GM18498 (cell line): Measurements from ENCODE around the gene MICA.
"Not testable (repeated sequence)": the region's sequence is repeated elsewhere in the genome, so short reads cannot be mapped to it uniquely, and the experiment has no call there.

ENCODE experiments used
- ATAC-seq: cut with Tn5 transposase; IDR thresholded peaks from one replicate; pipeline ENCODE4 v1.9.1; 2021; ENCODE audit warnings: mild to moderate bottlenecking, moderate library complexity; ENCODE audit not compliant: unreplicated experiment

Gene MICA

GRCh38 chr6:31379850-31380249 lies 23.5 kb upstream of the MICA start:
- ATAC-seq = no peak

- ATAC-seq = no peak
These were observed 21.7 kb upstream of the MICA start for GRCh38 chr6:31381666-31382065.

- no peak for ATAC-seq
These were observed 20.2 kb upstream of the MICA start for GRCh38 chr6:31383149-31383548.

- no peak for ATAC-seq
These were observed 18.4 kb upstream of the MICA start for GRCh38 chr6:31385041-31385440.

DNA sequence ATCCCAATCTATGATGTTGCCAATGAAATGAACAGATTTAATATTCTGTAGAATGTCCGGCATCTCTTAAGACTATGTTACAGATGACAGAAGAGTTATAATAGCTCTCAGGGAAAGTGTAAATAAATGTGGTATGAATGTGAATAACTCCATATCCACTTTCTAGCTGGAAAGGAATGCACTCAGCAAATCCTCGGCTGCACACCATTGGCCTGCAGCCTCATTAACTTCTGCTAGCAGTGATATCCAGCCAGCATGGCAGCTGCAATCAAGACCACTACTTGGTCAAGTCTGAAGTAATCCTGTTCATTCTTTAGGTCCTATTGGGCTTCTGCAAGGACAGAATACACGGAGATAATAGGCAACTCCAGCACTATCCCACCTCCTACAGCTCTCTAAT lies 17.3 kb upstream of the MICA start:
- ATAC-seq = no peak

GRCh38 chr6:31386977-31387376 lies 16.4 kb upstream of the MICA start:
- ATAC-seq = no peak

- not testable (repeated sequence) for ATAC-seq
These were observed 14.2 kb upstream of the MICA start for GRCh38 chr6:31388916-31389801.

- not testable (repeated sequence) for ATAC-seq
These were observed 13.6 kb upstream of the MICA start for GRCh38 chr6:31389802-31390132.

DNA sequence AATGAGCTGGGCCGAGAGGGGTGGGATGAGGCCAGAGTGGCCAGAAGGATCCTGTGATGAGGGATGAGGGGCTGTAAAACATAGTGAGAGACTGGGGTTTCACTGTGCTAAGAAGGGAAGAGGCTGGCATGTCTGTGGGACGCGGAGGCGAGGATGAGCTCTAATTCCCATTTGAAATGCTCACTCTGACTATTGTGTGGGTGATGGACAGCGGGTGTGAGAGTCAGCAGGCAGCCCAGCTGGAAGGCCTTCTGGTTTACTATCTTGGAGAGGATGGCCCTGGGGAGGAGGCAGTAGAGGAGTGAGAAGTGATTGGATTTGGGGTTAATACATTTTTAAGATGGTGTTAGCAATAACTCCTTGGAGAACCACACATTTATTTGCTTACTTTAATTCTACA lies 9.5 kb upstream of the MICA start:
- no peak for ATAC-seq

DNA sequence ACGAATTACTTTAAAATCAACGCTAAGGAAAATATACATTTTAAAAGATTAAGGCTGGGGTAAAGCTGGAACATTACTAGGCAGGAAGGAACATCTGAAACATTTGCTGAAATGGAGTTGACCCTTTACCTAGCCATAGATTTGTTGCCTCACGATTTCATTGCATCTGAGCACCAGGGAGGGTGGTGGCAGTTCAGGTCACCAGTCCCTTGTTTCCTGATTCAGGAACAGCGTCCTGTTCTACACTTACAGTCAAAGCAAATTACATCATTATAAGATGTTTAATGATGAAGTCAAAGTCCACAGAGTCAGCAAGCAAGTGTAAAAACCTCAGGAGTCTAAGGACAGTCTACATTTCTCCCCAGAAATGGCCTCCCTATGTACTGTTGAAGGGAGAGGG lies 9.0 kb upstream of the MICA start:
- ATAC-seq = no peak

GRCh38 chr6:31395832-31396231 lies 7.6 kb upstream of the MICA start:
- ATAC-seq = no peak

GRCh38 chr6:31396422-31397152 lies 6.8 kb upstream of the MICA start:
- ATAC-seq = no peak

- ATAC-seq = not testable (repeated sequence)
These were observed 6.3 kb upstream of the MICA start for GRCh38 chr6:31397153-31397499.

DNA sequence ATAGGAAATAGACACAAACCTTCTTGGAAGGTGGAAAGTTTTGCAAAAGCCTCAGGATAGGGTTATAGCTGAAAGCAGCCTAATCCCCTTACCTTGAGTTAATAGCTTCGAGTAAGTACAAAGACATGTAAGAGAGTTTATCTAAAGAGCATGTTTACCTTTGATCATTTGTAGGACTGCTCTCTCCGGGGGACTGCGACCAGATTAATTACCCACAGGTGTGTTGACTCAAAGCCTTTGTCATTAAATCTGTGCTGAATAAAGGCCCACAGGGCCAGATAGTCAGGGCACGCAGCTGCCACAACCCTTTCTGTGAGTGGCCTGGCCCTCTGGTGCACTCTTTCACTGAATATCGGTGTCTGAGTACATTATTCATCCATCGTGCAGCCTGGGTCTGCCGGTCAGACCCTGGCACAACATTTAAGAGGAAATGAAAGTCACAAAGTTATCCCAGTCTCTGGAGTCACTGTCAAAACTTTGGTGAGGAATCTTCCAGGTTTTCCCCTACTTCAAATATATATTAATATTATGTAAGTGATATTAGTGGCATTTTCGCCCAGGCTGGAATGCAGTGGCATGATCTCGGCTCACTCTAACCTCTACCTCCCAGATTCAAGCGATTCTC lies 5.4 kb upstream of the MICA start:
- no peak for ATAC-seq

DNA sequence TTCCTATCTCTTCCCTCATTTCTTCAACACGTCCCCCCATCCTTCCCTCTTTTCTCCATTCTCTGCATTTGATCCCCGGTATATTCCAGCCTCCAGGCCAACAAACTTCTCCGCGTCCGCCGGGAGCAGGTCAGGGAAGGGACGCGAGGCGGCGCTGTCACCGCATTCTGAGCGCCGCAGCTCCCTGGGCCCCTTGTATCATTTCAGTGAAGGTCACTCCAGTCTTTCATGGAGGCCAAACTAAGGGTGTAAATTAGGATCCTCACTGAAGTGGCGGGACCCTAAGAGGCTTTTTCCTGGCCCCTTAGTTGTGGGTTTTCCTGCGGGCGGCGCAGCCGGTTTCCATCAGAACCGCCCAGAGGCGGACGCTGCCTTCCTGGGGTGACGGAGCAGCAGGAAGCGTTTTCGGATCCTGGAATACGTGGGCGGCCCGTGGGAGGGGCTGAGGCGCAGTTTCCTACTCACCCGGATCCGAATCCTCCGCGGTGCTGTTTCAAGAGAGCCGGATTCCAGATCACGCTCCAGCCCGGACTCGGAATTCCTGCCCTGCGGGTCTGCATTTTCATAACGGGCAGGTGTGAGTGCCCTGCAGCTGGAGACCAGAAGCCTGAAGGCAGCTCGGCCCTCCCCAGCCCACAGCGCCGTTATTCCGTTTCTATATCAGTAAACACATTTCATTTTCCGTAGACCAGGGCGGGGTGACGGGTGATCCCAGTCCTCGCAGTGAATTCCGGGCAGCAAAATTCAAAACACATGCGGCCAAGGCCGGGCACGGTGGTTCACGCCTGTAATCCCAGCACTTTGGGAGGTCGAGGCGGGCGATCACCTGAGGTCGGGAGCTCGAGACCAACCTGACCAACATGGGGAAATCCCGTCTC lies 3.6 kb upstream of the MICA start:
- ATAC-seq = peak; percentile 39

DNA sequence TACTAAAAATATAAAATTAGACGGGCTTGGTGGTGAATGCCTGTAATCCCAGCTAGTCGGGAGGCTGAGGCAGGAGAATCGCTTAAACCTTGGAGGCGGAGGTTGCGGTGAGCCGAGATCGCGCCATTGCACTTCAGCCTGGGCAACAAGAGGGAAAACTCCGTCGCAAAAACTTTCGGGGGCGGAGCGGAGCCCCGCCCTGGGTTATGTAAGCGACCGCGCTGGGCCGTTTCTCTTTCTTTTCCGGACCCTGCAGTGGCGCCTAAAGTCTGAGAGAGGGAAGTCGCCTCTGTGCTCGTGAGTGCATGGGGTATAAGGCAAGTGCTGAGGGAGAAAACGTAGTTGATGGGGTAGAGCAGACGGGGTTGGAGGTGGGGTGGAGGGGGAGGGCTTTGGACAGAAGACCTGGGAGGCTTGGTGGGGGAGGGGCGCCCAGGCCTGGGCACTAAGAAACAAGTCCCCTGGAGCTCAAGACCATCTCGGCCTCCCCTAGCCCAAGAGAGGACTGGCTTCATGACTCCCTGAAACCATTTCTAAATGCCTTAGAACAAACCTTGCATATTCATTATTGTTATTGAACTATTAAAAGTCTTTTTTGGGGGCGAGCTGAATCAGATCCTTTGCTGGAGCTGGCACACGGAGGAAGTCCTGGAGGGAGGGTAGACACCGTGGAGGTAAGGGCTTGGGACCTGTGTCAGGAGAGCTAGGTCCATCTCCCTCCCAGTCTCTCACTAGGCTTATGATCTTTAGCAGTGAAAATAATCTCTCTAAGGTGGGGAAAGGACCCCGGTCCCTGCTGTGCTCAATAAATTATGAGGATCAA lies 2.7 kb upstream of the MICA start:
- ATAC-seq = peak; percentile 57

DNA sequence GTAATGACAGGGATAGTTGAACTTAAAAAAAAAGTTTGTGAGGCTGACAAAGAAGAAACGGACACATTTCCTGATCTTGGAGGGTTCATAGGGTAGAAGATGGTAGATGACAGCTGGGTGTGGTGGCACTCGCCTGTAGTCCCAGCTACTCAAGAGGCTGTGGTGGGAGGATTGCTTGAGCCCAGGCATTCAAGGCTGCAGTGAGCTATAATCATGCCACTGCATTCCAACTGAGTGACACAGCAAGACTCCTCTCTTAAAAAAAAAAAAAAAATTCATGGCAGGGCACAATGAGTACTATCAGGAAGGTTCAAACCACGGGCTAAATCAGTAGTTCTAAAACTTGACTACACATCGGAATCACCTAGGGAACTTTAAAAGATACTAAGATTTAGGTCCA lies 2.0 kb upstream of the MICA start:
- no peak for ATAC-seq

DNA sequence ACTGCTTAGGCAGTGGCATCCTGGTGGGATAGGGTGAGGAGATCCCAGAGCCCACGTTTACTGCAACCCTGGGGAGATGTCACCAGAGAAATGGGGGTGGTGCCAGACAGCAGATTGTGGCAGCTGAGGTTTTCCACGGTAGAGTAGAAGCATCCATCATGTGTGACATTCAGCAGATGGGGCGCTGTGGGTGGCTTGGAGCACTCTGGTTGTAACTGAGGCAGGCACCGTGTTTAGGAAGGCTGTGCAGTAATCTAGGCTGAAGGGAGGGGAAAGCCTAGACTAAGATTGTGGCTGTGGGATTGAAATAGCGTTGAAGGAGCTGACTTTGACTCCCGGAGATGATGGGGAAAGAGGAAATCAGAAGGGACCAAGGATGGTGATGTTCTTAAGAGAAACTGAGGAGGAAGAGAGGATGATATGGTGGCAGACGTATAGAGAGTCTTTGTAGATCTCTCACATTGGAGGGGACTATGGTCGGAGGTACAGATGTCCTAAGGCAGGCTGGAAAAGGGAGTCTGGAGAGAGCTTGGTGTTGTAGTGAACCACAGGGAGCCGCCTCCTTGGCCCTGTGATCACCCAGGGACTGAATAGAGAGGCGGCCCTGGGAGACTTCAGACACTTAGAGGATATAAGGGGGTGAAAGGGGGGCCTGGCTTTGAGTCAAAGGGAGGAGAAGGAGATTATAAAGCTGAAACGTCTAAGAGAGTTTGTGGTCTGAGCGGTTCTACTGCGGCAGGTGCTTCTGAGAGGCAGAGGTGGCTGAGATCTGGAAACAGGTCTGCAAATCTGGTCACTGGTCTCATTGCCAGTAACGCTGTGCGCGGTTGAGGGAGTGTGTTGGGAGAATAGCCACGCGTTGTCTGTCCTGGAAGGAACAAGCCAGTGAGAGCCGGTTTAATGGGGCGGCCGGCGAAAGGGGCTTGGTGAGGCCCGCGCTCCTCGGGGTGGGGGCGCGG lies 792 bp upstream of the MICA start:
- ATAC-seq = peak; percentile 4

- not testable (repeated sequence) for ATAC-seq
These were observed 618 bp downstream of the MICA start for GRCh38 chr6:31404061-31404364.
